Right lobe of liver (tissue), 4 donors: Measurements from ENCODE around the gene AP5M1.

ENCODE experiments used
- POLR2A ChIP-seq: fragments of 450-650 bp; IDR thresholded peaks from one replicate; pipeline ENCODE4 v1.6.1; 2017; ENCODE audit warnings: antibody characterized with exemption, mild to moderate bottlenecking
- TF ChIP-seq, protein P1 (sequence below), 4 donors: fragments of 200-600 bp in 3 of 4; fragments of 450-650 bp in 1 of 4; IDR thresholded peaks; one replicate each; pipeline versions ENCODE4 v1.5.1 to v1.8.0; 2016 to 2022; ENCODE audit warnings: antibody characterized with exemption in 4 of 4, mild to moderate bottlenecking in 2 of 4
- donor health status: DM: no; HTN: no; CAD: no.
- donor health status: DM: no; HTN: no; CAD: no.
- donor health status: DM: no; HTN: yes; CAD: no.

DNA sequence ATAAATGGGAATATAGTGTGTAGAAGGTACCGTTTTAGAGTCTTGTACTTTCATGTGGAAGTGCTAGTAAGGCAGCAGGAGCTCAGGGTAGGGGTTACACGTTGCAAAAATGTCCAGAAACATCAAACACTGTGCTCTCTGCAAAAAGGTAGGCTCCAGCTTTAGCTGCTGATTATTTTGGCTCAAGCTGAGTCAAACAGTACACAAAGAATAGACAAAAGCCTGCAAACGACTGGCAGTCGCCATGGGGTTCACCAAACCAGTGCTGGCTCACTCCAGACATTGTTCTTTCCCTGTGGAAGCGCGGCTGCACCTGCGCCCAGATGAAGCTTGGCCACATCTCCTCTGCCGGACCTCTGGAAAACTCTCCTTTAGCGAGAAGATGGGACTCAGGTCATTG is 76.3 kb downstream of the AP5M1 start:
- TF ChIP-seq, protein P1, sequence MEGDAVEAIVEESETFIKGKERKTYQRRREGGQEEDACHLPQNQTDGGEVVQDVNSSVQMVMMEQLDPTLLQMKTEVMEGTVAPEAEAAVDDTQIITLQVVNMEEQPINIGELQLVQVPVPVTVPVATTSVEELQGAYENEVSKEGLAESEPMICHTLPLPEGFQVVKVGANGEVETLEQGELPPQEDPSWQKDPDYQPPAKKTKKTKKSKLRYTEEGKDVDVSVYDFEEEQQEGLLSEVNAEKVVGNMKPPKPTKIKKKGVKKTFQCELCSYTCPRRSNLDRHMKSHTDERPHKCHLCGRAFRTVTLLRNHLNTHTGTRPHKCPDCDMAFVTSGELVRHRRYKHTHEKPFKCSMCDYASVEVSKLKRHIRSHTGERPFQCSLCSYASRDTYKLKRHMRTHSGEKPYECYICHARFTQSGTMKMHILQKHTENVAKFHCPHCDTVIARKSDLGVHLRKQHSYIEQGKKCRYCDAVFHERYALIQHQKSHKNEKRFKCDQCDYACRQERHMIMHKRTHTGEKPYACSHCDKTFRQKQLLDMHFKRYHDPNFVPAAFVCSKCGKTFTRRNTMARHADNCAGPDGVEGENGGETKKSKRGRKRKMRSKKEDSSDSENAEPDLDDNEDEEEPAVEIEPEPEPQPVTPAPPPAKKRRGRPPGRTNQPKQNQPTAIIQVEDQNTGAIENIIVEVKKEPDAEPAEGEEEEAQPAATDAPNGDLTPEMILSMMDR (IDR thresholded peaks at IDR 0.05) = no peak
- TF ChIP-seq POLR2A = no peak
